Cardiac septum (tissue), 1 donor: ENCODE data around the gene MAML1. TPM values are rescaled to one million over a fixed set of nuclear protein-coding genes. Genes with fewer than 3 reads are reported as not detected.

Experiments
- DNase-seq: peaks from one replicate; pipeline ENCODE4 v3.0.0-alpha.2; 2020; ENCODE audit warnings: low spot score
- intact Hi-C: fragments of 100-400 bp; cut with DNase I; formaldehyde crosslinking; loops from one replicate; pipeline ENCODE4 v1.14.0; 2022
- microRNA-seq: library from miRNA; unstranded; fragments of <30 nt; microRNA quantifications from one replicate; pipeline ENCODE4 v1.2.0, GENCODE V29; 2020
- total RNA-seq: library from RNA; stranded (reverse); fragmentation: NEBNext Ultra II Directional; extraction: Animal tissue kit (Norgen Biotek cat#: 25700); gene quantifications from one replicate; pipeline ENCODE4 v1.2.1, GENCODE V29; 2021
- donor health status: DM: no; HTN: no; CAD: no.

The MAML1 gene
- total RNA-seq, 1 donor from 2014 or later = 13.2 TPM

GRCh38 chr5:179817470-179817840 lies 84.8 kb downstream of the MAML1 start:
- no peak for DNase-seq
- intact Hi-C loops = no loop called here

GRCh38 chr5:179817890-179818745 lies 85.5 kb downstream of the MAML1 start:
- intact Hi-C loops = loop anchor here (2.0 kb wide), 1 partner anchor 41 kb away; the partner anchor contains the start of gene MRNIP
- DNase-seq = no peak

GRCh38 chr5:179818746-179819295 lies 86.2 kb downstream of the MAML1 start:
- intact Hi-C loops = loop anchor here (2.0 kb wide), 1 partner anchor 40 kb away; the partner anchor contains the start of gene MRNIP
- peak; percentile 97 for DNase-seq

GRCh38 chr5:179819296-179820126 lies 86.9 kb downstream of the MAML1 start:
- DNase-seq = peak; percentile 90
- intact Hi-C loops = loop anchor here (2.0 kb wide), 1 partner anchor 39 kb away; the partner anchor contains the start of gene MRNIP

- no peak for DNase-seq
- intact Hi-C loops = no loop called here
Observed at GRCh38 chr5:179820127-179820482, 87.5 kb downstream of the MAML1 start.

- intact Hi-C loops = loop anchor here (1.0 kb wide), 1 partner anchor 14 kb away; the partner anchor contains the start of gene MGAT4B
- peak; percentile 94 for DNase-seq
Observed at GRCh38 chr5:179820483-179821297, 88.1 kb downstream of the MAML1 start, which contains the start of gene SQSTM1. TSS of gene SQSTM1 (plus strand) at chr5:179820905. CDS start at chr5:179820937, 32 bp downstream.

- intact Hi-C loops = loop anchor here (1.0 kb wide), 1 partner anchor 15 kb away; the partner anchor contains the start of gene MGAT4B
- peak; percentile 98 for DNase-seq
Observed at GRCh38 chr5:179821298-179822058, 88.9 kb downstream of the MAML1 start.

GRCh38 chr5:179822059-179822432 lies 89.4 kb downstream of the MAML1 start:
- no peak for DNase-seq
- intact Hi-C loops = no loop called here

GRCh38 chr5:179822444-179822990 lies 89.9 kb downstream of the MAML1 start:
- intact Hi-C loops = no loop called here
- DNase-seq = no peak

GRCh38 chr5:179823937-179824744 lies 91.5 kb downstream of the MAML1 start:
- intact Hi-C loops = no loop called here
- DNase-seq = no peak

- intact Hi-C loops = no loop called here
- DNase-seq = no peak
Observed at GRCh38 chr5:179824745-179825112, 92.1 kb downstream of the MAML1 start.

- DNase-seq = no peak
- intact Hi-C loops = no loop called here
Observed at GRCh38 chr5:179825655-179826182, 93.1 kb downstream of the MAML1 start.

Small RNAs within 50 kb of the gene (microRNA-seq; reads per million reads assigned to microRNA genes)
- 1.3 reads per million for gene MIR1229

Other genes with a start within 250 kb of the MAML1 start
- 24.7 TPM for gene RUFY1, start 182.3 kb upstream of the MAML1 start, total RNA-seq
- 222 TPM for gene HNRNPH1, start 109.2 kb upstream of the MAML1 start, total RNA-seq
- gene CBY3, start 51.8 kb upstream of the MAML1 start, total RNA-seq = not detected
- gene CANX, start 33.9 kb upstream of the MAML1 start, total RNA-seq = 542 TPM
- gene LTC4S, start 61.2 kb downstream of the MAML1 start, total RNA-seq = 12.8 TPM
- 160 TPM for gene MGAT4B, start 74.0 kb downstream of the MAML1 start, total RNA-seq
- 372 TPM for gene SQSTM1, start 88.1 kb downstream of the MAML1 start, total RNA-seq
- gene MRNIP, start 126.0 kb downstream of the MAML1 start, total RNA-seq = 15.3 TPM
- gene TBC1D9B, start 175.1 kb downstream of the MAML1 start, total RNA-seq = 41.3 TPM